LNCaP clone FGC (cell line): ENCODE results near the gene EEF1AKMT3.

Source experiments
- DNase-seq: peaks from one replicate; pipeline ENCODE4 v3.0.0-alpha.2; 2011; ENCODE audit warnings: low read depth
- H3K4me3 ChIP-seq: 2 replicates; pipeline ENCODE4 v1.5.1; 2011; ENCODE audit warnings: mild to moderate bottlenecking, low read depth, low read length, control low read depth
- CTCF ChIP-seq: IDR thresholded peaks from 2 replicates; pipeline ENCODE4 v1.5.1; 2012; ENCODE audit warnings: mild to moderate bottlenecking; ENCODE audit not compliant: control insufficient read depth, insufficient read depth; ENCODE audit errors: extremely low read depth

EEF1AKMT3 gene

DNA sequence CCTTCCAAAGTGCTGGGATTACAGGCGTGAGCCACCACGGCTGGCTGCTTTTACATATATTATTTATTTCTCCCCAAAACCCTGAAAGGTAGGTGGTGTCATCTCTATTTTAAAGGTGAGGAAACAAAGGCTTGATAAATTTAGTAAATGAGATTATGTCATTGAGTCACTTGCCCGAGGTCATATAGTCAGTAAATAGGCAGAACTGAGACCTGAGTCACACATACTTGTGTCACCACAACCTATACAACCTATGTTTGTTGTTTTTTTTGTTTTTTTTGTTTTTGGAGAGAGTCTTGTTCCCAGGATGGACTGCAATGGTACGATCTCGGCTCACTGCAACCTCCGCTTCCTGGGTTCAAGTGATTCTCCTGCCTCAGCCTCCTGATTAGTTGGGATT is 22.9 kb downstream of the EEF1AKMT3 start:
- no peak overlapping the region for H3K4me3 ChIP-seq
- no peak for DNase-seq
- no peak for TF ChIP-seq CTCF

DNA sequence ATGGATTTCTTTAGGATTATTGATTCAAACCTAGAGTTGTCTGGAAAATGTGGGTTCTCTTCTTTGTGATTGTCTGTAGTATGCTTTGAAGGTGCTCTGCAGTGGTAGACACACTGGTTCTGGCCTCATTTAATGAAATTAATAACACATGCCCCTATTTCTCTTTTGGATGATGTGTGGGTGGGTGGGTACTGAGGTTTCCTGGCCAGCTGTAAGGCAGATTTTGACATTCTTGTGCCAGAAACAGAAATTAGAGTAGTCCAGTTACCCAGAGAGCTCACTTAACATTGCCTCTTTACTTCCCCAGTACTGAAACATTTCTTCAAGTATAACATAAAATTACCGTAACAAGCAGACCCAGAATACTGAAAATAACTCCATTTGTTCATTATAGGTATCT is 24.6 kb downstream of the EEF1AKMT3 start:
- no peak for TF ChIP-seq CTCF
- H3K4me3 ChIP-seq: no peak overlapping the region

DNA sequence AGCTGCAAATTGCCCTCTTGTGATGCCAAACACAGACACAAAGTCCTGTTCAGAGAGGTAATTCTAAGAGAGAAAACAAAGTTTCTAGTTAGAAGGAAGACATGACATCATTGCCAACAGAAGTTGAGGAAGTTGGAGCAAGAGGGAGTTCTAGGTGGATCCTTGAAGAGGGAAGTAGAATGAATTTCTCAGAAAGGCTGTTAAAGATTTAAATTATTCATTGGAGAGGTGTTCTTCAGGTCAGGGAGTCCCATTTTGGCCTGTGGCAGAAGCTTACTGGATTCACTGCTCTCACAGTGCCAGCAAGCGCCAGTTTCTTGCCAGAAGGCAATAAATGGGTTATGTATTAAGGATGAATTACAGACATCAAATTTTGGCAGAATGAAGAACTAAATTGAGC is 25.5 kb downstream of the EEF1AKMT3 start:
- no peak for TF ChIP-seq CTCF
- DNase-seq: no peak
- H3K4me3 ChIP-seq: no peak overlapping the region

More for the DNA sequence above, 24.6 kb downstream of the EEF1AKMT3 start:
- no peak for DNase-seq

DNA sequence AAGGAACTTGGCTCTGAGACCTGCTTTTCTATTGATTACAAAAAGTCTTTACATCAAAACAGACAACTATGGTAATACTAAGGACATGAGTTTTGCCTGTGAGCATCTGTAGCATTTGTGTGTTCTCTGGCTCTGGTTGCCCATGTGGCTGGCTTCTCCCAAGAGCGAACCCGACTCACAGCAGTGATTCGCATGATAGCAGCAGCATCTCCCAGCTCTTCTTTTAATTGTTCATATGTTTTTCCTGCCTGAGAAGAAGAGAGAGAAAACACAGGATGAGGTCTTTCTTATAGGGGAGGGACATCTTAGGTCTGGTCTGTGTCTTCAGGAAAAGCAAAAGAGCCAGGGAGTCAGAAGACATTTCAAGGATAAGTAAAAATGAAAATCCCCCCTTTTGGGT is 28.6 kb downstream of the EEF1AKMT3 start:
- no peak for TF ChIP-seq CTCF
- no peak overlapping the region for H3K4me3 ChIP-seq
- DNase-seq: no peak

- TF ChIP-seq CTCF: no peak
- DNase-seq: no peak
- no peak overlapping the region for H3K4me3 ChIP-seq
Observed at GRCh38 chr12:57802607-57803006, 30.2 kb downstream of the EEF1AKMT3 start.

- no peak for DNase-seq
- peak; percentile 79 for TF ChIP-seq CTCF
- no peak overlapping the region for H3K4me3 ChIP-seq
Observed at GRCh38 chr12:57803319-57803893, 31.0 kb downstream of the EEF1AKMT3 start.

GRCh38 chr12:57806677-57807076 is 34.3 kb downstream of the EEF1AKMT3 start:
- no peak overlapping the region for H3K4me3 ChIP-seq
- TF ChIP-seq CTCF: no peak
- DNase-seq: no peak
